Hepatic stellate cell (primary cell): Measurements from ENCODE around the gene SMIM12.

ENCODE experiments used
- DNase-seq: peaks from one replicate; pipeline ENCODE4 v3.0.0; 2011; ENCODE audit warnings: low spot score

The SMIM12 gene

GRCh38 chr1:34859446-34860200, at the start of gene SMIM12:
Gene SMIM12, minus strand, starts transcription at chr1:34859749. Its CDS starts 3,772 bp downstream, at chr1:34855977.
- peak; percentile 99 for DNase-seq

- no peak for DNase-seq
Measured at GRCh38 chr1:34908369-34908768, 48.8 kb upstream of the SMIM12 start.

GRCh38 chr1:34907487-34908090, 48.0 kb upstream of the SMIM12 start:
- DNase-seq, result no peak

- no peak for DNase-seq
Measured at GRCh38 chr1:34906756-34907155, 47.2 kb upstream of the SMIM12 start.

- DNase-seq, result no peak
Measured at GRCh38 chr1:34906222-34906621, 46.7 kb upstream of the SMIM12 start.

- DNase-seq, result no peak
Measured at GRCh38 chr1:34905098-34905459, 45.5 kb upstream of the SMIM12 start.

- DNase-seq, result no peak
Measured at GRCh38 chr1:34904236-34905097, 44.9 kb upstream of the SMIM12 start.

GRCh38 chr1:34901919-34902318, 42.4 kb upstream of the SMIM12 start:
- DNase-seq, result no peak

GRCh38 chr1:34900775-34901502, 41.4 kb upstream of the SMIM12 start:
- no peak for DNase-seq

GRCh38 chr1:34899906-34900305, 40.4 kb upstream of the SMIM12 start:
- DNase-seq, result no peak

- no peak for DNase-seq
Measured at GRCh38 chr1:34899471-34899870, 39.9 kb upstream of the SMIM12 start.

GRCh38 chr1:34898330-34898761, 38.8 kb upstream of the SMIM12 start:
- DNase-seq, result no peak

- no peak for DNase-seq
Measured at GRCh38 chr1:34896612-34897011, 37.1 kb upstream of the SMIM12 start.

GRCh38 chr1:34889705-34890104, 30.2 kb upstream of the SMIM12 start:
- DNase-seq, result no peak

- DNase-seq, result no peak
Measured at GRCh38 chr1:34887593-34887992, 28.0 kb upstream of the SMIM12 start.

- DNase-seq, result peak; percentile 47
Measured at GRCh38 chr1:34885405-34886247, 26.1 kb upstream of the SMIM12 start.

GRCh38 chr1:34884961-34885360, 25.4 kb upstream of the SMIM12 start:
- no peak for DNase-seq

GRCh38 chr1:34884536-34884935, 25.0 kb upstream of the SMIM12 start:
- DNase-seq, result no peak

GRCh38 chr1:34879230-34879629, 19.7 kb upstream of the SMIM12 start:
- no peak for DNase-seq

- DNase-seq, result no peak
Measured at GRCh38 chr1:34876406-34876805, 16.9 kb upstream of the SMIM12 start.

GRCh38 chr1:34874296-34874952, 14.9 kb upstream of the SMIM12 start:
- no peak for DNase-seq
